Measurements from ENCODE around the gene B3GNT8.

The B3GNT8 gene

GRCh38 chr19:41449079-41449864 is 22.1 kb upstream of the B3GNT8 start:
- peaks cover 13% of the 10 kb centered on the region for H3K27me3 ChIP-seq (ENCODE audit: control insufficient read depth, insufficient read depth, low read length)
- no peaks in the 10 kb centered on the region for H3K36me3 ChIP-seq (ENCODE audit: control insufficient read depth, insufficient read depth, low read length)
- H3K4me3 ChIP-seq (ENCODE audit: low read depth, low read length), result peak overlapping the region; percentile 53
- no peak overlapping the region for H3K27ac ChIP-seq (ENCODE audit: low read depth, low read length)
- no peaks in the 10 kb centered on the region for H3K4me1 ChIP-seq (ENCODE audit: control insufficient read depth, insufficient read depth, low read length)
- H3K9me3 ChIP-seq (ENCODE audit: control insufficient read depth, insufficient read depth, low read length), result no peaks in the 10 kb centered on the region
- H3K9ac ChIP-seq (ENCODE audit: low read depth, low read length), result no peak overlapping the region

GRCh38 chr19:41447732-41448332 is 20.7 kb upstream of the B3GNT8 start:
- peaks cover 13% of the 10 kb centered on the region for H3K27me3 ChIP-seq (ENCODE audit: control insufficient read depth, insufficient read depth, low read length)
- no peaks in the 10 kb centered on the region for H3K36me3 ChIP-seq (ENCODE audit: control insufficient read depth, insufficient read depth, low read length)
- no peaks in the 10 kb centered on the region for H3K9me3 ChIP-seq (ENCODE audit: control insufficient read depth, insufficient read depth, low read length)
- no peak overlapping the region for H3K9ac ChIP-seq (ENCODE audit: low read depth, low read length)
- H3K4me3 ChIP-seq (ENCODE audit: low read depth, low read length), result no peak overlapping the region
- no peak overlapping the region for H3K27ac ChIP-seq (ENCODE audit: low read depth, low read length)
- no peaks in the 10 kb centered on the region for H3K4me1 ChIP-seq (ENCODE audit: control insufficient read depth, insufficient read depth, low read length)

- H3K4me1 ChIP-seq (ENCODE audit: control insufficient read depth, insufficient read depth, low read length), result no peaks in the 10 kb centered on the region
- H3K9me3 ChIP-seq (ENCODE audit: control insufficient read depth, insufficient read depth, low read length), result no peaks in the 10 kb centered on the region
- no peak overlapping the region for H3K27ac ChIP-seq (ENCODE audit: low read depth, low read length)
- no peak overlapping the region for H3K4me3 ChIP-seq (ENCODE audit: low read depth, low read length)
- H3K27me3 ChIP-seq (ENCODE audit: control insufficient read depth, insufficient read depth, low read length), result peaks cover 13% of the 10 kb centered on the region
- H3K9ac ChIP-seq (ENCODE audit: low read depth, low read length), result no peak overlapping the region
- H3K36me3 ChIP-seq (ENCODE audit: control insufficient read depth, insufficient read depth, low read length), result no peaks in the 10 kb centered on the region
Observed at GRCh38 chr19:41445575-41445974, 18.4 kb upstream of the B3GNT8 start.

GRCh38 chr19:41443813-41444455 is 16.8 kb upstream of the B3GNT8 start:
- H3K9ac ChIP-seq (ENCODE audit: low read depth, low read length), result no peak overlapping the region
- no peaks in the 10 kb centered on the region for H3K9me3 ChIP-seq (ENCODE audit: control insufficient read depth, insufficient read depth, low read length)
- no peaks in the 10 kb centered on the region for H3K4me1 ChIP-seq (ENCODE audit: control insufficient read depth, insufficient read depth, low read length)
- peaks cover 11% of the 10 kb centered on the region for H3K27me3 ChIP-seq (ENCODE audit: control insufficient read depth, insufficient read depth, low read length)
- H3K4me3 ChIP-seq (ENCODE audit: low read depth, low read length), result no peak overlapping the region
- no peak overlapping the region for H3K27ac ChIP-seq (ENCODE audit: low read depth, low read length)
- no peaks in the 10 kb centered on the region for H3K36me3 ChIP-seq (ENCODE audit: control insufficient read depth, insufficient read depth, low read length)

- H3K9me3 ChIP-seq (ENCODE audit: control insufficient read depth, insufficient read depth, low read length), result no peaks in the 10 kb centered on the region
- H3K27me3 ChIP-seq (ENCODE audit: control insufficient read depth, insufficient read depth, low read length), result no peaks in the 10 kb centered on the region
- H3K36me3 ChIP-seq (ENCODE audit: control insufficient read depth, insufficient read depth, low read length), result peaks cover 5% of the 10 kb centered on the region; the same call in 1 of the 2 replicates
- no peak within 1 kb of the TSS for H3K27ac ChIP-seq (ENCODE audit: low read depth, low read length)
- H3K4me1 ChIP-seq (ENCODE audit: control insufficient read depth, insufficient read depth, low read length), result no peaks in the 10 kb centered on the region
- no peak within 1 kb of the TSS for H3K9ac ChIP-seq (ENCODE audit: low read depth, low read length)
- no peak within 1 kb of the TSS for H3K4me3 ChIP-seq (ENCODE audit: low read depth, low read length)
Observed at GRCh38 chr19:41442473-41443355, 15.5 kb upstream of the B3GNT8 start, which contains the start of gene ERICH4. Gene ERICH4, plus strand, starts transcription at chr19:41443156. Its CDS starts 14 bp downstream, at chr19:41443170.

GRCh38 chr19:41441321-41441945 is 14.3 kb upstream of the B3GNT8 start:
- no peak overlapping the region for H3K9ac ChIP-seq (ENCODE audit: low read depth, low read length)
- no peaks in the 10 kb centered on the region for H3K9me3 ChIP-seq (ENCODE audit: control insufficient read depth, insufficient read depth, low read length)
- no peak overlapping the region for H3K4me3 ChIP-seq (ENCODE audit: low read depth, low read length)
- H3K27me3 ChIP-seq (ENCODE audit: control insufficient read depth, insufficient read depth, low read length), result no peaks in the 10 kb centered on the region
- H3K27ac ChIP-seq (ENCODE audit: low read depth, low read length), result no peak overlapping the region
- peaks cover 12% of the 10 kb centered on the region for H3K36me3 ChIP-seq (ENCODE audit: control insufficient read depth, insufficient read depth, low read length)
- H3K4me1 ChIP-seq (ENCODE audit: control insufficient read depth, insufficient read depth, low read length), result no peaks in the 10 kb centered on the region

- H3K9me3 ChIP-seq (ENCODE audit: control insufficient read depth, insufficient read depth, low read length), result no peaks in the 10 kb centered on the region
- H3K36me3 ChIP-seq (ENCODE audit: control insufficient read depth, insufficient read depth, low read length), result peaks cover 14% of the 10 kb centered on the region
- no peaks in the 10 kb centered on the region for H3K27me3 ChIP-seq (ENCODE audit: control insufficient read depth, insufficient read depth, low read length)
- no peaks in the 10 kb centered on the region for H3K4me1 ChIP-seq (ENCODE audit: control insufficient read depth, insufficient read depth, low read length)
- H3K27ac ChIP-seq (ENCODE audit: low read depth, low read length), result peak within 1 kb of the TSS; percentile 97
- peak within 1 kb of the TSS; percentile 98 for H3K4me3 ChIP-seq (ENCODE audit: low read depth, low read length)
- peak within 1 kb of the TSS; percentile 96 for H3K9ac ChIP-seq (ENCODE audit: low read depth, low read length)
Observed at GRCh38 chr19:41439441-41440222, 12.5 kb upstream of the B3GNT8 start, which contains the start of gene DMAC2. Gene DMAC2, minus strand, starts transcription at chr19:41439912. Its CDS starts 13 bp downstream, at chr19:41439899.

GRCh38 chr19:41437944-41438574 is 10.9 kb upstream of the B3GNT8 start:
- Histone ChIP-seq H3K9me3 (ENCODE audit: control insufficient read depth, insufficient read depth, low read length) (no peaks in the 10 kb centered on the region), H3K4me3 (ENCODE audit: low read depth, low read length) (no peak overlapping the region), H3K27me3 (ENCODE audit: control insufficient read depth, insufficient read depth, low read length) (no peaks in the 10 kb centered on the region), H3K4me1 (ENCODE audit: control insufficient read depth, insufficient read depth, low read length) (no peaks in the 10 kb centered on the region), H3K36me3 (ENCODE audit: control insufficient read depth, insufficient read depth, low read length) (peaks cover 20% of the 10 kb centered on the region), H3K9ac (ENCODE audit: low read depth, low read length) (no peak overlapping the region), H3K27ac (ENCODE audit: low read depth, low read length) (no peak overlapping the region)

- no peaks in the 10 kb centered on the region for H3K9me3 ChIP-seq (ENCODE audit: control insufficient read depth, insufficient read depth, low read length)
Observed at GRCh38 chr19:41436674-41436951, 9.4 kb upstream of the B3GNT8 start.

More at GRCh38 chr19:41436674-41436951, 9.4 kb upstream of the B3GNT8 start:
- Histone ChIP-seq H3K36me3 (ENCODE audit: control insufficient read depth, insufficient read depth, low read length) (peaks cover 35% of the 10 kb centered on the region), H3K27me3 (ENCODE audit: control insufficient read depth, insufficient read depth, low read length) (no peaks in the 10 kb centered on the region), H3K27ac (ENCODE audit: low read depth, low read length) (no peak overlapping the region), H3K9ac (ENCODE audit: low read depth, low read length) (no peak overlapping the region), H3K4me1 (ENCODE audit: control insufficient read depth, insufficient read depth, low read length) (no peaks in the 10 kb centered on the region), H3K4me3 (ENCODE audit: low read depth, low read length) (no peak overlapping the region)
